ENCODE measurements around the gene TFPT.

DNA sequence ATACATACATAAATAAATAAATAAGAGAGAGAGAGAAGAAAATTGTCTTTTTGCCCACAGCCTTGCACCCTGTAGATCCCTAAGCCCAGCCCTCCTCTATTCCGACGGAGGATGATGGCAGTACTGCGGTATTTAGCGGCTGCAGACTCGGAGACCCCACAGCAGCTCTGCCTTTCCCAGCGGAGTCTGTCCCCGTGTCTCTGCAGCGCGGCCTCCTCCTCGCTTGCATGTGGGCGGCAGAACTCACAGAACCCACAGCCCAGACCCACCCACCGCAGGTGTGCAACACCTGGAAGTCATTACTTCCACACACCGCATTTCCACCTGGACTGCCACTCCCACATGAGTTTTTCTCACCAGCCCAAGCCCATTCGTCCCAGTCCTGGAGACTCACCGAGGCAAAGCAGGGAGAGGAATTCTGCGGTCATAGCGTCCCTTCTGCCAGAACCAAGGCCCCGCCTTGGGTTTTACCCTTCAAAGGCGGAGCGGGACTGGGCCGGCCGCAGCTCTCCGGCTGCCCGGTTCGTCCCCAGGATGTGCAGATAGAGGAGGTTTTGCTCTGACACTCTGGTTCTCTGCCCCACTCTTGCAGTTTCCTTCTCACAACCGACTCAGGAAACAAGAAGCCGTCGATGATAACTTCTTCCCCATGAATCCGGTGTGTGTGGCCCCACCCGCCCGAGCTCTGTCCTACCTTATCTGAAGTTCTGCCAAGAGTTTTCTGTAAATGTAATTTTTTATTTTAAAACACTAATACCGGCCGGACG lies 51.9 kb downstream of the TFPT start, which contains the start of gene VSTM1:
- TF ChIP-seq, protein P1, sequence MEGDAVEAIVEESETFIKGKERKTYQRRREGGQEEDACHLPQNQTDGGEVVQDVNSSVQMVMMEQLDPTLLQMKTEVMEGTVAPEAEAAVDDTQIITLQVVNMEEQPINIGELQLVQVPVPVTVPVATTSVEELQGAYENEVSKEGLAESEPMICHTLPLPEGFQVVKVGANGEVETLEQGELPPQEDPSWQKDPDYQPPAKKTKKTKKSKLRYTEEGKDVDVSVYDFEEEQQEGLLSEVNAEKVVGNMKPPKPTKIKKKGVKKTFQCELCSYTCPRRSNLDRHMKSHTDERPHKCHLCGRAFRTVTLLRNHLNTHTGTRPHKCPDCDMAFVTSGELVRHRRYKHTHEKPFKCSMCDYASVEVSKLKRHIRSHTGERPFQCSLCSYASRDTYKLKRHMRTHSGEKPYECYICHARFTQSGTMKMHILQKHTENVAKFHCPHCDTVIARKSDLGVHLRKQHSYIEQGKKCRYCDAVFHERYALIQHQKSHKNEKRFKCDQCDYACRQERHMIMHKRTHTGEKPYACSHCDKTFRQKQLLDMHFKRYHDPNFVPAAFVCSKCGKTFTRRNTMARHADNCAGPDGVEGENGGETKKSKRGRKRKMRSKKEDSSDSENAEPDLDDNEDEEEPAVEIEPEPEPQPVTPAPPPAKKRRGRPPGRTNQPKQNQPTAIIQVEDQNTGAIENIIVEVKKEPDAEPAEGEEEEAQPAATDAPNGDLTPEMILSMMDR (IDR thresholded peaks at IDR 0.05), result no peak
- no peak for TF ChIP-seq POLR2A (IDR thresholded peaks at IDR 0.05)
